ENCODE measurements around the gene ANKRD9. TPM values are rescaled to one million over a fixed set of nuclear protein-coding genes. Genes with fewer than 3 reads are reported as not detected.

The ANKRD9 gene
- total RNA-seq, 1 experiment from 2014 or later, result 44.0 TPM

DNA sequence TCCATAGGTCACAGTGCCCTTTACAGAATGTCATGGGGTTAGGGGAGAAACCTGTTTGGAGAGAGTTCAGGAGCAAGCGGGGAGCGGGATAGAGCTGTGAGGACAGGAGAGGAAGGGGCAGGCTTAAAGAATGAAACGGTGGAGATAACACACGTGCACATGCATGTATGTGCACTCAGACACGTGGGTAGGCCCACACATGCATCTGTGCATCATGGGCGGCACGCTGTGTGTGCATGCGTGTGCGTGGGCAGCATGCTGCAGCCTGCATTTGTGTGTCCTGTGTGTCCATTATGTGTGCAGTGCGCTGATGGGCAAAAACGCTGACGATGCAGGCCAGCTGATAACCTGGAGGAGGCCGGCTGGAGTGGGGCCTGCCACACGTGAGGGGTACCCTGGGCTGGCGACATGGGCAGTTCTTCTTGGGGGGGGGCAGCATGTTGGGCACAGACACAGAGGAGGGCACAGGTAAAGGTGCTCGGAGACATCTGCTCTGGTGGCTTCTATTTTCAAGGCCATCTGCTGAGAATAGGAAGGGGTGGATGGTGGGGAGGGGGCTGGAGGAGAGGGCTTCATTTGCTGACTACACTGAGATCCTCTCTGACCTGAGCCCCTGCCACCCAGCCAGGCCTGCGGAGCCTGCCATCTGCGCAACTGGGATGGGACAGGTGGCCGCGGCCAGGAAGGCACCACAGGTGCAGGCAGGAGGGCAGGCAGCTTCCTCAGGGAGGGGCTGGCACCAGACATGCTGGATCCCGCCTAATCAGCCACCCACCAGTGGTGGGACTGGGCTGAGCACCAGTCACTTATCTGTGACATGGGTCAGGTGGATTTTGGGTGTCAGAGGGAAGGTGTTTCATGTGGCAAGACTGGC, 4.6 kb upstream of the ANKRD9 start:
- no peak for DNase-seq (ENCODE audit: low spot score)

DNA sequence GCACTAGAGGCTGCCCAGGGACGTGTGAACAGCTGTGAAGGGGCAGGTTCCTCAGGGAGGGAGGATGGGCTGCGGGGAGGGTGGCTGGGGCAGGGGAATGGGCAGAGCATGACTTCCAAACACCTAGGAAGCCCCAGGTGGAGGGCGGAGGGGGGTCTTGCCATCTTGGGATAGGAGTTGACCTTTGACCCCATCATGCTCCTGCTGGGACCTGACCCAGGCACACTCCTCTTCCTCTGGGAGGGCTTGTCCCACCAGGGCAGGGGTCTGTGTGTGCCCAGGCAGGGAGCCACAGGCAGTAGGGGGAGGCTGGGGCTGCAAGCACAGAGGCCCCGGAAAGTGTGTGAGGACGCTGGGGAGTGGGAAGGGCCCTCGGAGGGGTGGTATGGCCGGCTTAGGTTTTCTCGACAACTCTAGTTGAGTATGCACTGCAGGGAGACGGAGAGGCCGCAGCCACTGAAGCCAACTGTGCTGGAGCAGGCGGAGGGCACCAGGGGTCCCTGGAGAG, 3.3 kb upstream of the ANKRD9 start:
- no peak for DNase-seq (ENCODE audit: low spot score)

DNA sequence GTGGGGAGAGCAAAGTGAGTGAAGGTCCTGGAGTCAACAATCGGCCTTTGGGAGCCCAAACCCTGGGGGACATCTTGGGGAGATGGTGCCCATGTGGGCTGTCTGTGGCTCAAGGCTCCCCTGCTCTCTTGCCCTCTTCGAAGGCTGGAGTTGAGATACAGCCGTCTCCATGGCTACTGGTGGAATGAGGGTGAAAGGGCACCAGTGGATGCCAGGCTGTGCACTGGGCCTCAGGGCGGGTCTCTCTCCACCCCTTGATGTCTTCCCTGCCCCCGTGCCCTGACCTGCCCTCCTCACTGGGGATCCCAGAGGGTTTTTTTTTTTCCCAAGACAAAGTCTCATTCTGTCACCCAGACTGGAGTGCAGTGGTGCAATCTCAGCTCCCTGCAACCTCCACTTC, 2.0 kb upstream of the ANKRD9 start:
- peak; percentile 46 for DNase-seq (ENCODE audit: low spot score)

DNA sequence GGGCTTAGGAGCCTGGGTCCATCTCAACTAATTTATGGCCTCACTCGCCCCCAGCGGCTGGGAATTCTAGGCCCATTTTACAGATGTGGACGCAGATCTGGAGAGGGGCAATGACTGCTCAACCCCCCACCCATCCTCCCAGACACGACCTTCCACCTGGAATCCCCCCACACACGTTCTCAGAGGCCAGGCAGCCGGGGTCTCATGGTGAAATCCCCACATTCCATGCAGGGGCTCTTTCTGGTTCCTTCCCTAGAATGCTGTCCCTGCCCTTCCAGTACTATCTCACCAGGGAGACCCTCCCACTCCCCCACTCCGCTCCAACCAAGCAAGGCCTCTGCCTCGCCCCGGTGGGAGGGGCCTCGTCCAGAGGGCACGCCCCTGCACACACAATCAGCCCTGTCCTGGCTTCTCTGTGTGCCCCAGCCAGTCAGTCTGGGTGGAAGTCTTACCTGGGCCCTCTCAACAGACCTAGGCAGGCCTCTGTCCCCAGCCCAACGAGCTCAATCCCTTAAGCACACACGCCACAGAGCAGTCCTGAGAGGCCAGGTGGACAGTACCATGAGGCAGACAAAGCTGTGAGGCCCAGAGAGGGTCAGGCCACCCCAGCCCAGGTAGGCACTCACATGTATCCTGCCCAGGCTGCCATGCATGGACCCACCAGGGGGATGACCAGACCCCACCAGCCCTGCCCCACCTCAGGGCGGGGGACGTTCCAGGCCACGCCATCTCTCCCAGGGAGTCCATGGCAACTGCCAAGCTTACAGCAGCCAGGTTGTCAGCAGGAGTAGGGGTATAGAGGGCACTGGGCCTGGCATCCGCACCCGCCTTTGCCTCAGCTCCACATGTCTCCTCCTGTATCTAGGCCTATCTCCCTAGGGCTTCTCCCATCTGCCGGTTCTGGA, 1.3 kb upstream of the ANKRD9 start:
- peak; percentile 67 for DNase-seq (ENCODE audit: low spot score)

DNA sequence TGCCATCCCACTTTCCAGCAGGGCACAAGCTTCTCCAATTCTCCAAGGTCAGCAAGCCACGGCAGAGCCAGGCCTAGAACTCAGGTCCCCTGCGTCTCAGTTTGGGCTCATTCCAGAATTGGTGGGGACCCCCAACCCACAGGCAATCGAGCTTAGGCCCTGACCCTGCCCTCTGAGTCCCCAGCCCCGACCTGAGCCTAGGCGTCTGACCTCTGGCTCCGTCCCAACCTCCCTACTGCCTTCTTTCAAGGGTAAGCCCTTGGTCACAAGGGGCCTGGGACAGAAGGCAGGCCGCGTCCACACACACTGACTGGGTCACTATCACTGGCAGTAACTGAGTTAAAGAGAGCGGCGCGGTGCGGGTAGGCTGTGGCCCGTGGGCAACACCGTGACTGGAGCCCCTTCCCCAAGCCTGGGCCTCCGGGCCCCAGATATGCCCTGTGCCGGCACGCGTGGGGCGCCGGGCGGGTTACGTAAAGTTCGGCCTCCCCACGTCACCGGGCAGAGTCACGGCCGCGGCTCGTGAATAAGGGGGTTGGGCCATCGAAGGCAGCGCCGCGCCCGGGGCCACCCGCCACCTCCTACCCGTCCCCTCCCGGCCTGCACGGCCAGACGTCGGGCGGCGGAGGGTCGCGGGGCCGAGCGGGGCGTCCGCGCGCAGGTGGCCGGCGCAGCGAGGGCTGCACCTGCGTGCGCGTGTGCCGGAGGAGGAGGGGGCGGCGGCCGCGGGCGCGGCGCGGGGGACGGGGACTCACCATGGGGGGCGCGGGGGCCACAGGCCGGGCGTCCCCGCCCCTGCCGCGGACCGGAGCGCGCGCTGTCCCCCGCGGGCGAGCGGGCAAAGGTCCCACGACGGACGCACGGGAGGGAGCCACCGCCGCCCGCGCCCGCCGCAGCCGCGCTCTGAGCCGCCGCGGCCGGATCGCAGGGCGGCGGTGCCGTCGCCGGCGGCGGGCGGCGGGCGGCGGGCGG, 516 bp downstream of the ANKRD9 start:
- DNase-seq (ENCODE audit: low spot score), result peak; percentile 22

DNA sequence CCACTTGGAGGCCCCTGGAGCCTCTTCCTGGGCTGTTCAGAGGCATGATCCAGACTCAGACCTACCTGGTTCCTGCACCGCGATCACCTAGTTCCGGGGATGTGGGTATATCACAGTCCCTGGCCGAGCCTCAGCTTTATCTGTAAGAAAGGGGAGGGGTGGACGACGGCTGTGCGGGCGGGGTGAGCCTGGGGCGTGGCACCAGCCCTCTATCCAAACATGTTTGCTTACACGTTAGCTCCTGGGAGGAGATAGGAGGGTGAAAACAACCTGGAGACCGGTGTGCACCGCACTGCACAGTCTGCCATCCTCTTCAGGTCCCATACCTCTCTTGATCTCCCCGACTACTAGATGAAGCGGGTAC, 1.2 kb downstream of the ANKRD9 start:
- DNase-seq (ENCODE audit: low spot score), result peak; percentile 38

DNA sequence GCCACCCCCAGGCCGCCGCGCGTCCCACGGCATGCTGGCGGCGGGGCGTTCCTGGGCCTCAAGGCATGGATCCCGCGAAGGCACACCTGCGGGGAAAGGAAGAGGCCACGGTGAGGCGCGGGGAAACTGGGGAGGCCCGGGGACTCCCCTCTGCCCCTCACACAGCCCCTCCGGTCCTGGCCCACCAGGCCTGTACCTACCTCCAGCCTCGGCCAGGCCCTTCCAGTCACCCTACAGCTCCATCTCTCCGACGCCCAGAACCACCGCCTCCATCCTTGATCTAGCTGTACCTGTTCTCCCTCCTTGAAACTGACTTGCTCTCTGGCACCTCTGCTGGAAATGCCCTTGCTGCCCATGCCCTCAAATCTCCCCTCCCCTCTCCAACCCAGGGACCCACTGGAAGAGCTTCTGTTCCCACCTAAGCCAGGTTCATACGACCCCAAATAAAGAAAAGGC, 1.7 kb downstream of the ANKRD9 start:
- DNase-seq (ENCODE audit: low spot score), result no peak

DNA sequence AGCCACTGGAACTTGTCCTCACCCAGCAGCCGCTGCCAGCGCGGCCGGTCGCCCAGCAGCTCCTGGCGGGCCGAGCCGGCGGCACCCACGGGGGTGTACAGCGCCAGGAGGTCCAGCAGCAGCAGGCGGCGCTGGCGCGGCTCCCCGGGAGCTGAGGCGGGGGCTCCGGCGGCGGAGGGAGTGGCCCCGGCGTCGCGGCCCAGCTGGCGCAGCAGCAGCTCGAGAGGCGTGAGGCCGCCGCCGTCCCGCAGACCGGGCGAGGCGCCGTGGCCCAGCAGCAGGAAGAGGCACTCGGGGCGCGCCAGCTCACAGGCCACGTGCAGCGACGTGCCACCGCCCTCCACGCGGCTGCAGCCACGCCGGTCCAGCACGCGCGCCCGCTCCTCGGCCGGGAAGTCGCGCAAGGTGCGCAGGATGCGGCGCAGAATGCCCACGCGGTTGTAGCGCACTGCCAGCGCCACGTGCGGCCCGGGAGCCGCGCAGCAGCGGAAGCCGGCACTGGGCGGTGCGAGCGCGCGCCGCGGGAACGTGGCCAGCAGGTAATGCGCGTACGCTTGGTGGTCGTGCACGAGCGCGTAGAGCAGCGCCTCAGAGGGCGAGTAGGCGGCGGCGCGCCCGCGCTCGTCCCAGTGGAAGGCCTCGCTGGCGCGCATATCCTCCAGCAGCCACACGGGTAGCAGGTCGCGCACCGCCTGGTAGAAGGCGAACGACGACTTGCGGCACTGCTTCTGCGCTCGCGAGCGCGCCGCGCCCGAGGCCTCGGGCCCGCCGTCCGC, 2.3 kb downstream of the ANKRD9 start:
- DNase-seq (ENCODE audit: low spot score), result no peak

DNA sequence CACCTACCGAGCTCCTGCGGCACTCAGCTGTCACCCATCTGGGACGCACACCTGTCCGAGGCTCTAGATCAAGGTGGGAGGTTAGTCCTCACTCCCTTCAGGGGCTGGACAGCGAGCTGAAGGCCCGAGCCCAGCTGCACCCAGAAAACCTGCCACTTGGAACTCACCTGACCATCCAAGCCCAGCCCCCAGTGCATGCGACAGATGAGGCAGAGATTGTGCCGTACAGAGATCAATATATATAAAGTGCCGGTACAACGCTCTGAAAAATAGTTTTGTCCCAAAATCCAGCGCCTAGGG, 3.0 kb downstream of the ANKRD9 start:
- DNase-seq (ENCODE audit: low spot score), result no peak

DNA sequence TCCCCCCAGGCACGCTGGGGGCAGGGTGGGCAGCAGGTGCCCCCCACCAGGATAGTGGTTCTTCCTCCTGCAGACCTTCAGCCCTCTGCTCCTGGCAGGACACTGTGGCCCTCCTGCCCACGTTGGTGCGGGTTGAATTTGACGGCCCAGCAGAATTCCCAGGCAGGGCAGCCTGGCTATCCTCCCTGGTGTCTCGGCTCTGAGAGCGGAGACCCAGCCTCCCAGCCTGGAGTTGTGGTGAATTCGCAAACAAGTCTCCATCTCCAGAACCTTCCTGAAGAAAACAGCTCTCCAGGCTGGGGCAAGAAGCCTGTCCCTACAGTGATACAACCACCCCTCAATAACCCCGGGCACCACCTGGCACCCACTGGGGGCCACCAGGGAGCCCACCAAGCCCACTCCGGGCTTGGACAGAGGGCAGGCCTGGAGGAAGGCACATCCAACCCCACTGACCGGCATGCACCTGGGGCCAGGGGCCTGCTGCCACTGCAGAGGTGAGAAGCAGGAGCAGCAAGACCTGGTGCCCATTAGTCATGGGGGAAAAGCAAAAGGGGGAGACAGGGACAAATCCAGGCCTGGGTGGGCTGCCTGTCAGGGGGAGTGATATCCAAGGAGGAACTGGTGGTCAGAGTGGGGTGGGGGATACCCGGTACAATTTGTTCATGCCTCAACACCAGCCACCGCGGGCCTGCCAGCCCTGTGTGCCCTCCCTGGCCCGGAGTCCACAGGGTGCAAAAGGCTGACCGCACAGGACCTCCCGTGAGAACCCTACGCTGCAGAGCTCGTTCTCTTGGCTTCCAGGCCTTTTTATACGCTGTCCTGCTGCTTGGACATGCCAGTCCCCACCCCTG, 3.6 kb downstream of the ANKRD9 start:
- DNase-seq (ENCODE audit: low spot score), result no peak

DNA sequence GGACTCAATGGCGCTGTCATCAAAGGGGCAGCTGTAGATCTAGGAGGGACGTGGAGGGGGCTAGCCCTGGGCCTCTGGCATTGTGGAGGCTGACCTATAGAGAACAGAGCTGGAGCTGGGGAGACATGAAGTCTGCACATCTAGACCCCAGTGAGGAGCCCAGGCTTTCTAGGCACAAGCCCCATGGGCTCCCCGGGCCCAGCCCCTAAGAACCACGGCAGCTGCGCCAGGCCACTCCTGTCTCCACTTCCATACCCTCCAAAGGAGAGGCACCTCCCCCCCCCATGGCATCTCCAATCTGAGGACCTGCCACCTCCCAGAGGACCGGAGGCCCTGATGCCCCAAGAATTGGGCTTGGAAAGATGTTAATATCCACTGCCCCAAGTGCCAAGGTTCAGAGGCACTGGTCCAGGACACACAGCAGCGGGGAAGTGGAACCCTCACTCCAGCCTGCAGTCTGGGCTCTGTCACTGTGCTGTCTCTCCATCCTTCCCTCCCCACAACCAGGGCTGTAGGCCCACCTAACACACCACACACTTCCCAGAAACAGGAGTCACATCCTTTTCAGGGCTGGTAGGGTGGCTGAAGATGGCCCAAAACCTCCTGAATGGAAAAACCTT, 4.5 kb downstream of the ANKRD9 start:
- DNase-seq (ENCODE audit: low spot score), result no peak

DNA sequence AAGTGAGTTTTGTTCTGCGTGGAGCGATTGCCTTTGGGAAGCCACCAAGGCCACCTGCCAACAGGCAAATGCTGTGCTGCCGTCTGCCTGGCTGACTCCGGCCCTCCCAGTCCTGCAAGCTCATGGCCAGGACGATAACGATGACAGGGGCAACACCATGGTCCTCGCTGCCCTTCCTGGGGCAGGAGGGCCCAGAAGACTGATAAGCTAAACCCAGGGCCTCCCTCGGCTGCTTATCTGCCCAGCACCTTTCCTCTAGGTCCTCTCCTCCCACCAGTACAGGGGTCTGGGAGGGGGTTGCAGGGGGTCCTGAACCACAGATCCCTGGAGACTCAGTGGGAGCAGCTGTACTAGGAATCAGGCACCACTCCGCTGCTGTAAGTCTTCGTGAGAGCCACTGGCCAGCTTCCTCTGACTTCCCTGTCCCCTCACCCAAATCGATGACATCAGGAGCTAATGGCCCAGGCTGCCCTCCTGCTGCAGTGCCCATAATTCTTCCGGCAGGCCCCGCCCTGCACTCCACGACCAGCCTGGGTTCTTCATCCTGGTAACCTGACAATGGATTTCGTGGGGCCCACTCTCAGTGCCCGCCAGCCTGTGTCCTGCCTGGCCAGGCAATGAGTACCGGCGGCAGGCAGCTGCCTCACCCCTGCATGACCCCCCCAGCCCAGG, 5.1 kb downstream of the ANKRD9 start:
- no peak for DNase-seq (ENCODE audit: low spot score)

DNA sequence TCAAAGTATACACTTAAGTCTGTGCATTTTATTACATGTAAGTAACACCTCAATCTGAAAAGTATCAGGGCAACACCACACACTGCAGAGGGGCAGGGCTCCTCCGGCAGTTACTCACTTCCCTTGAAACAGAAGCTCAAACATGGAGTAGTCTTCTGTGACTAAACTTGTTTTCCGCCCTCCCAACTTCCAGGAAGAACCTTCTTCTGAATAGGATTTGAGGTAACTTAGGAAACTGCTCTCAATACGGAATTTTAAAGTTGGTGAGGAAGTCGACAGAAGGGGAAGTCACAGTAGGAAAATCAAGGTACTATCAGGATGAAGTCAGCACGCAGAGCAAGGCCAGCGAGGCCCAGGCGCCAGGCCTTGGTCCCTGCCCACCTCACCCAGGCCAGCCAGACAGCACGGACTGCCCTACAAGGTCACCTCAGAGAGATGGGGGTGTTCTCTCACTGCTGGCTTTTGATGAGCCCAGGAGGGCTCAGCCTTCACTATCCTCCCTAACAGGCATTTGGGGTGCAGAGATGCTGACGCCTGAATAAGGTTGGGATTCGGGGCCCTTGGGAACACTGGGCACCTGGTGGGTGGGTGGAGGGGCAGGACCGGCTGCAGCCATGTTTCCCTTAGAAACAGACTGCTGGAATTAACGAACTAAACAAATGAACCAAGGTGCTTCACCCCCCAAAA, 5.8 kb downstream of the ANKRD9 start:
- no peak for DNase-seq (ENCODE audit: low spot score)

DNA sequence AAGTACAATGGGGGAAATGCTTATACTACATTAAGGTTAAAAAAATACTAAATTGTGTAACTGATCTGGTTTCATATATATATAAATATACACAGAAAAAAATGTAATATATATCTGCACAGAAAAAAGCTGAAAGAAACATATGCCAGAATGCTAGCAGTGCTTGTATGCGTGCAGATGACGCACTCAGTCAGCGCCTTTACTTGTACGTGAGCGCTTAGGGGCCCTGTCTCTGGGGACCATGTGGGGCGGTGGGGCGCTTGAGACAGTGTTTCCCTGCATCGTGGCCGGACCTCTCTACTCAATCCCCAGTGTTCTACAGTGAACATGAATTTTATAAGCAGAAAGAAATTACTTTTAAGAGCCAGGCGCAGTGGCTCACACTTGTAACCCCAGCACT, 7.0 kb downstream of the ANKRD9 start:
- no peak for DNase-seq (ENCODE audit: low spot score)

DNA sequence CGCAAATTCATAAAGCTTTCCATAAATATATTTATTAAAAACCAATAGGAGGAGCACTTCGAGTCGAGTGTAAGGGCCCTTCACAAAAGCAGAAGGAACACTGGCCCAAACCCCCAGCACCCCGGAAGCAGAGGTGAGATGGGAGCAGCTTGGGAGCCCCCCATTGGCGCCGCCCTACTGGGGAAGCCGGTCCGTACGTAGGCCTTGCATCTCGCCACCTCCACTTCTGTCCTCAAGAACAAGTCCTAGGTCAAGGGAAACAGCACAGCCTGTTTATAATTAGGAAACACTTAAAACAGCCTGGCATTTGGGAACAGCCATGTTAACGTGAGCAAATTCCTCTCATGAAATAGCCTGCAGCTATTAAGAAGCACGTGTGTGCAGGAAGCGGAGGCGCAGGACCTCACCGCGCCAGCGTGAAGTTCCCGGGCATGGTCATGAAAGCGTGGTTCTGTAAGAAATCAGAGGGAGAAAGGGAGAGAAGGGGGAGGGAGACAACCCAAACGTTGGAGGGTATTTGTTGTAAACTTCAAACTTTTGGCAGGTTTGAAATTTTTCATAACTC, 7.7 kb downstream of the ANKRD9 start:
- no peak for DNase-seq (ENCODE audit: low spot score)

DNA sequence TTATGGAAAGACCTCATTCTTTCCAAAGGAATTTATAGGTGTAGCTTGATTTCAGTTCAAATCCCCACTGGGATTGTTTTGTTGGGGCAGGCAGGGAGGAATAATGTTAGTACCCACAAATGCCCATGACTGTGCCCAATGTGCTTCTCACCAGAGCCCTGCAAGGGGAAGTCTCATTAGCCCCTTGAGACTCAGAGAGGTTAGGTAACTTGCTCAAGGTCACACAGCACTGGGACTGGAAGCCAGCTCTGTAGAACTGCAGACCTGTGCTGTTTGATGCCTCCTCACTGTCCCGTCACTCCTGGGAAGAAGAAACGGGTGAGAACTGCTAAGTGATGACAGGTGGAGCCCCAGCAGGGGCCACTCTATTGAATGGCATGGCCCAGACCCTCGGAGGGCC, 8.9 kb downstream of the ANKRD9 start:
- DNase-seq (ENCODE audit: low spot score), result no peak

DNA sequence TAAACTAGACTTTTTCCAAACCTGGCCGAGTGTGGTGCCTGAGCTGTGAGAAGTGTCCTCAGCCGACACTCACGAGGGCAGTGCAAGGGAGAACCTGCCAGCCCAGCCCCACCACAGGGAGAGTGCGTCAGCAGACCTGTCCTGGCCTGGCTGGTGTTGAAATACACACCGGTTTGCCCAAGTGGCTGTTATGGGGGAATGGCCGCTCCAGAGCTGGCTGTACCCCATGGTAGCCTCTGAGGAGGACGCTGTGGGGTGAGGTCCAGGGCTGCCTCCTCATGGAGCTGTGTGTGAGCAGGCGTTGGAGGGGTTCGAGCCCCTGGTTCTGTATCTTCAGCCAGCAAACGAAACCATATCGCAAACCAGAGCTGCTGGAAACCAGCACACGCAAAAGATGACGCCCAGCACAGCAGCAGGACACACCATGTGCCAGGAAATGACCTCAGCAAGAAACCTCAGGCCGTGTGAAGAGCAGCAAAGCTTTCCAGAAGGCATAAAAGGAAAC, 9.4 kb downstream of the ANKRD9 start:
- no peak for DNase-seq (ENCODE audit: low spot score)

Measured in HT-29 (cell line).